ENCODE data around the gene TTC22.
A peak's percentile ranks its signal among the peaks of the same experiment; 100 is the strongest.

Gene TTC22

DNA sequence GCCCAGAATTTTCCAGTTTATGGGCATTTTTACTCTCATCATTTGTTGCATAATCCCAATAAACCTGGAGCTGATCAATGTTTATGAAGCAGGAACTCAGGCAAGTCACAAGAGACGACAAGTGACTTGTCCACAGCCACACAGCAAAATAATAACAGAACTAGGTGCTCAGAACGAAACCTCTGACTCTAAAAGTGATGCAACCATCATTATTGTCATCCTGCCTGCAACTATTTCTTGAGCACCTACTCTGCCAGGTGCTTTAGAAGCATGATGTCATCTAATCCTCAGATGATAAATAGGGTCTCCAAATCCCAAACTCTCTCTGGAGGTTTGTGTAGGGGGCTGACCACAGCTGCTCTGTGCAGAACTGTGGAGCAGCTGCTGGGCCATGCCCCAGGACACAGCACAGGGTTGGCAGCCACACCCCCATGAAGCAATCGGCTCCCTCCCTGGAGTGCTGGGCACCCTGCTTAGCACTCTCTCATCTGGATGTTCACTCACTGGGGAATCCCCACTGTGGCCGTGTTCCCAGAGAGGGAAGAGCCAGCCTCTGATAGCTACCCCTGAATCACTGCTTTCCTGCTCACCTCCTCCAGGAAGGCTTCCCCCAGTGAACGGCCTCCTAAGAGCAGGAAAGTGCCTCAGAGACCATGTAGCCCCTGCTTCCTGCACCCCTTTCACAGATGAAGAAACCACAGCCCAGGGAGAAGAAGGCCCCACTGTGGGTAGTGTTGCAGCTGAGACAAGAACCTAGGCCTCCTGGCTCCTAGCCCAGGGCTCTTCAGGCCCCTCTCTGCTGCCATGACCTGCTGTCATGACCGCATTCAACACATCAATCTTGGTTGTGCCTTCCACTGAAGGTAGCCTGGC is 2.1 kb downstream of the TTC22 start:
- TF ChIP-seq, protein P1, sequence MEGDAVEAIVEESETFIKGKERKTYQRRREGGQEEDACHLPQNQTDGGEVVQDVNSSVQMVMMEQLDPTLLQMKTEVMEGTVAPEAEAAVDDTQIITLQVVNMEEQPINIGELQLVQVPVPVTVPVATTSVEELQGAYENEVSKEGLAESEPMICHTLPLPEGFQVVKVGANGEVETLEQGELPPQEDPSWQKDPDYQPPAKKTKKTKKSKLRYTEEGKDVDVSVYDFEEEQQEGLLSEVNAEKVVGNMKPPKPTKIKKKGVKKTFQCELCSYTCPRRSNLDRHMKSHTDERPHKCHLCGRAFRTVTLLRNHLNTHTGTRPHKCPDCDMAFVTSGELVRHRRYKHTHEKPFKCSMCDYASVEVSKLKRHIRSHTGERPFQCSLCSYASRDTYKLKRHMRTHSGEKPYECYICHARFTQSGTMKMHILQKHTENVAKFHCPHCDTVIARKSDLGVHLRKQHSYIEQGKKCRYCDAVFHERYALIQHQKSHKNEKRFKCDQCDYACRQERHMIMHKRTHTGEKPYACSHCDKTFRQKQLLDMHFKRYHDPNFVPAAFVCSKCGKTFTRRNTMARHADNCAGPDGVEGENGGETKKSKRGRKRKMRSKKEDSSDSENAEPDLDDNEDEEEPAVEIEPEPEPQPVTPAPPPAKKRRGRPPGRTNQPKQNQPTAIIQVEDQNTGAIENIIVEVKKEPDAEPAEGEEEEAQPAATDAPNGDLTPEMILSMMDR (IDR thresholded peaks at IDR 0.05): no peak
- no peak for TF ChIP-seq ZFX (IDR thresholded peaks at IDR 0.05; ENCODE audit: borderline replicate concordance)
- no peak overlapping the region for H3K27ac ChIP-seq

DNA sequence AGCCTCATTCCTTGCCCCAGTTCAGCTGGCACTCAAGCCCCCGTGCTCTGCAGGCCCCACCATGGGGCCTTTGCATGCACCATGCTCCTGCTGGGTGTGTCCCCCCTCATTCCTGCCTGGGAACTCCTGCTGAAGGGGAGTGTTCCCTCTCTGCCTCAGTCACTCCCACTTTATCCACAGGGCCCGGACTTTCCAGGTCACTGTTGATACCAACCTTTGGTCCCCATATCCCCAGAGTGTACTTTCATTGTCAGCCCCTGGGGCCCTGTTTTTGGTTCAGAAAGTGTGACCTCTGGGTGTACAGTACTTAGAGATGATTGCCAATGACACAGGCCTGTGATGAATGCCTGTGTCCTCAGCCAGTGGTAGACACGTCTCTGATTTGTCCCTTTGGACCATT is 2.9 kb downstream of the TTC22 start:
- no peak for TF ChIP-seq ZFX (IDR thresholded peaks at IDR 0.05; ENCODE audit: borderline replicate concordance)
- TF ChIP-seq, protein P1 (IDR thresholded peaks at IDR 0.05): no peak
- no peak overlapping the region for H3K27ac ChIP-seq

DNA sequence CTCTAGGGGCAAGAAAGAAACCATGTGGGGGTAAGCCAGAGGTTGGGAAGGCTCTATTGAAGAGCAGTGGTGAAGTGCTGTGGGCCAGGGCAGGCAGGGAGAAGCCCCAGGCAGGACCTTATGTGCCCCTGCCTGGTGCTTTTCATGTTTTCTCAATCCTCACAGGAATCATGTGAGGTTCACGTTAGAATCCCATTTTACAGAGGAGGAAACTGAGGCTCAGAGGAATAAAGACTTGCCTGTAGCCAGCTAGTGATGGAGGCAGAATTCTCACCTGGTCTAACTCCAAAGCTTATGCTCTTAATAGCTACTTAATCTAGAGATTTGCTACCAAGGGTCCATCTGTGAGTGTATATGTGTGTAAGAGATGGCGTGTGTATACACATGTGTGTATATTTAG is 4.2 kb downstream of the TTC22 start:
- TF ChIP-seq, protein P1 (IDR thresholded peaks at IDR 0.05): no peak
- no peak for TF ChIP-seq ZFX (IDR thresholded peaks at IDR 0.05; ENCODE audit: borderline replicate concordance)
- no peak overlapping the region for H3K27ac ChIP-seq

DNA sequence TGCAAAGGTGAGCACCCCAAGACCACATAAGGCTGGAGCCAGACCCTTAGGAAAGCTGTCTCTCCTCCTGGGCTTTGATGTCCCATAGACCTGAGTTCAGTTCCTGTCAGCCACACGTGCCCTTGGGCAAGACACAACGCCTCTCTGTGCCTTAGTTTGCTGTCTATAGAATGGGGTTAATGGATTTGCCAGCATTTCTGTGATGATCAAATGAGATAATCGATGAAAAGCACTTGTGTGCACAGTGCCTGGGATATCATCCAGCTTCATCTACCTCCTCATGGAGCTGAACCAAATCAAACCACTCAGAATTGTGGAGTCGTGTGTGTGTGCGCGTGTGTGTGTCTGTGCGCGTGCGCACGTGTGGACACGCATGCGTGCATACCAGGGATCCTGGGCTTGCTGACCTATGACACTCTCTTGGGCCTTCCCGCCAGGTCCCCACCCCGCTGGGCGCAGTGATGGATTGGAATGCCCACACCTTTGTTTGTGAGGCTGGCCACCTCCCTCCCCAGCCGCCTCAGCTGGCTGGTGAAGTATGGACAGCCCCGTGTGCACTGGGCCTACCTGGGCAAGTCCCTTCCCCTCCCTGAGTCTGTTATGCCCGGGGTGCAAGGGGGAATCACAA is 5.2 kb downstream of the TTC22 start:
- TF ChIP-seq, protein P1 (IDR thresholded peaks at IDR 0.05): no peak
- no peak for TF ChIP-seq ZFX (IDR thresholded peaks at IDR 0.05; ENCODE audit: borderline replicate concordance)
- peak overlapping the region; percentile 82; the same call in 1 of the 2 replicates for H3K27ac ChIP-seq

DNA sequence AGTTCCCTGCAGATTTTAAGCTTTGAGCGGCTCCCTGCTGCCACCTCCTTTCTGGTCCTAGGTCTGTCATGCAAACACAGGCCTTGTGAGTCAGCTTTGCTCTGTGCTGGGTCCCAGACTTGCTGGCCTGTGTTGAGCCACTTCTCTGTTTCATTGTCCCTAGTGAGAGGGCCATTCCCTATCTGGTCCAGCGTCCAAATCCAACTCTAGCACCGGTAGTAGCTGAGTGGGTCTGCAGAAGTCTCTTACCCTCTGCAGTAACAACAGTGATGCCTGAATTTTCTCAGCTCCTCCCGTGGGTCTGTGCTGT is 5.8 kb downstream of the TTC22 start:
- TF ChIP-seq ZFX (IDR thresholded peaks at IDR 0.05; ENCODE audit: borderline replicate concordance): no peak
- TF ChIP-seq, protein P1 (IDR thresholded peaks at IDR 0.05): no peak
- H3K27ac ChIP-seq: peak overlapping the region; percentile 82

DNA sequence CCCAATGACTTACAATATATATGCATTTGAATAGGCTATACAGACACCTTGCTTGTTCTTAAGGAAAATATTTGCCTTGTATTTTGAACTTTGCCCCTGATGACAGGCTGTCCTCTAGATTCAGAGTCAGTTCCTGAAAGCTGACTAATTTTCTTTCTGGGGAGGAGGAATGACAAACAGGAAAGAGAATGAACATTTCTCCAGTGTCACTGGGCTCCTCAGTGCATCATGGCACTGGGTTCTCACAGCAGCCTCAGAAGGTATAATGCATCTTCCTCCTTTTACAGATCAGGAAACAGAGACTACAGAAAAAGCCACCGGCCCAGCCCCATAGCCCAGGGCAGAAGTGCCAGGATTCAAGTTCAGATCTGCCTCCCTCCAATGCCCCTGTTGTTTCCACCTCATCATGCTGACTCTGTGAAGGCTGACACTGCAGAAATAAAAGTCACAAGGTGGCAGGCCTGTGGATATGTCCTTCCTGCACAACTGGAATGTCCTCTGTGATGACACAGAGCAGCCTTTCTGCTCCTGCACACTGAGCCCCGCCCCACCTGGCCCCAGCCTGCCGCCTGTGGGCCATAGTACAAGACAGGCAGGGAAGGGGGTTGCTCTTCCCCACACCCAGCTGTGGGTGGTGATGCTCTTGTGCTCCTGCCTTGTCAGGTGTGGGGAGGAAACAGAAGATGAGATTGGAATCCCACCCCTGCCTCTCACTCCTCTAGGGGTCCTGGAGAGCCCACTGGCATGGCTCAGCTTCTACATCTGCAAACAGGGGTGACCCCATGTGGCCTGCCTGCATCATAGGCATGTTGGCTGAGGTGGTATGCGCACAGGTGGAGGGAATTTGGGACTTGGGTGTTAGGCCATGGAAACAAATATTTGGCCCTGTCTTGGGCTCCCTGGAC is 6.4 kb downstream of the TTC22 start:
- peak overlapping the region; percentile 82 for H3K27ac ChIP-seq
- TF ChIP-seq, protein P1 (IDR thresholded peaks at IDR 0.05): peak; percentile 62
- TF ChIP-seq ZFX (IDR thresholded peaks at IDR 0.05; ENCODE audit: borderline replicate concordance): no peak
